Sigmoid colon (tissue), 7 donors: ENCODE measurements around the gene FAM111A. TPM values are rescaled to one million over a fixed set of nuclear protein-coding genes. Genes with fewer than 3 reads are reported as not detected.
"Not testable (repeated sequence)": the region's sequence is repeated elsewhere in the genome, so short reads cannot be mapped to it uniquely, and the experiment has no call there.

Source experiments
- DNase-seq: peaks from one replicate; pipeline ENCODE4 v3.0.0-alpha.2; 2019
- H3K27ac ChIP-seq, 4 donors: fragments of 200-600 bp; sonication (generic); one replicate each; pipeline ENCODE4 v1.5.1; 2016 to 2019; ENCODE audit warnings: mild to moderate bottlenecking in 1 of 4
- H3K27me3 ChIP-seq, 3 donors: fragments of 200-600 bp; sonication (generic); one replicate each; pipeline ENCODE4 v1.5.1; 2019; ENCODE audit warnings: mild to moderate bottlenecking in 1 of 3
- H3K36me3 ChIP-seq, 4 donors: fragments of 200-600 bp; sonication (generic); one replicate each; pipeline ENCODE4 v1.5.1; 2016 to 2019
- H3K4me1 ChIP-seq, 4 donors: fragments of 200-600 bp; sonication (generic); one replicate each; pipeline ENCODE4 v1.5.1; 2017 to 2019
- H3K4me3 ChIP-seq, 4 donors: fragments of 200-600 bp; sonication (generic); one replicate each; pipeline ENCODE4 v1.5.1; 2017 to 2019; ENCODE audit warnings: mild to moderate bottlenecking in 2 of 4, moderate library complexity in 1 of 4
- H3K9me3 ChIP-seq, 4 donors: fragments of 200-600 bp in 3 of 4; sonication (generic) in 3 of 4; one replicate each; pipeline versions ENCODE4 v1.5.1 to v1.6.1; 2013 to 2019
- CTCF ChIP-seq, 4 experiments: fragments of 450-650 bp in 3 of 4; fragments of 200-600 bp in 1 of 4; IDR thresholded peaks; one replicate each; pipeline ENCODE4 v1.5.1; 2016 to 2019; ENCODE audit warnings: antibody characterized with exemption in 4 of 4, mild to moderate bottlenecking in 3 of 4, moderate library complexity in 2 of 4
- EP300 ChIP-seq, 4 donors: sonication (generic); formaldehyde crosslinking; IDR thresholded peaks; one replicate each; pipeline ENCODE4 v1.6.1; 2017; ENCODE audit warnings: antibody characterized with exemption in 4 of 4
- POLR2A ChIP-seq, 2 donors: fragments of 450-650 bp; IDR thresholded peaks; one replicate each; pipeline ENCODE4 v1.6.1; 2016; ENCODE audit warnings: antibody characterized with exemption in 2 of 2, mild to moderate bottlenecking in 2 of 2, moderate library complexity in 2 of 2
- POLR2AphosphoS5 ChIP-seq, 4 donors: sonication (generic); formaldehyde crosslinking; IDR thresholded peaks; one replicate each; pipeline ENCODE4 v1.6.1; 2017; ENCODE audit warnings: antibody characterized with exemption in 4 of 4
- WGBS, 2 donors: extraction: QIAGEN DNeasy Blood & Tissue Kit; methylation state at CpG; one replicate each; pipeline ENCODE4 v1.1.7; 2013; 5-methylcytosine and 5-hydroxymethylcytosine counted together
- intact Hi-C: fragments of 100-400 bp; cut with DNase I; formaldehyde crosslinking; loops from one replicate; pipeline ENCODE4 v1.15.1; 2023
- polyA plus RNA-seq, 3 donors: library from polyadenylated mRNA; stranded (reverse); fragments of 200-250 nt; gene quantifications; one replicate each; pipeline ENCODE4 v1.2.3, GENCODE V29; 2013
- total RNA-seq, 4 donors: library from RNA; depleted of rRNA; stranded (reverse); fragments of >200 nt; gene quantifications; one replicate each; pipeline ENCODE4 v1.1.0, GENCODE V29; 2016
- donor health status: healthy with polysubstance abuse.
- donor health status: Bipolar disorder and iron deficiency.
- donor health status: healthy.

FAM111A gene
- total and polyA plus RNA-seq, 7 donors, result 6.6 to 33.4 (median 26.0) TPM

- whole genome bisulfite sequencing, 2 donors, result 93 to 97% methylated on average over 1 of the region's 1 CpG
- Histone ChIP-seq H3K36me3 (no peaks in the 10 kb centered on the region), H3K4me1 (no peaks in the 10 kb centered on the region), H3K27ac (no peak overlapping the region), H3K9me3 (peaks cover 0 to 10% (median 3%) of the 10 kb centered on the region in 4 donors), H3K4me3 (no peak overlapping the region), H3K27me3 (no peaks in the 10 kb centered on the region)
- intact Hi-C loops, result no loop called here
- no peak for DNase-seq
- no peak for TF ChIP-seq CTCF (IDR thresholded peaks at IDR 0.05)
- no peak for TF ChIP-seq EP300 (IDR thresholded peaks at IDR 0.05)
- TF ChIP-seq POLR2A (IDR thresholded peaks at IDR 0.05), result no peak
- no peak for TF ChIP-seq POLR2AphosphoS5 (IDR thresholded peaks at IDR 0.05)
These were observed 27.1 kb upstream of the FAM111A start for GRCh38 chr11:59115553-59115952.

GRCh38 chr11:59117774-59118173 lies 24.9 kb upstream of the FAM111A start:
- H3K27me3 ChIP-seq, result no peaks in the 10 kb centered on the region
- H3K36me3 ChIP-seq, result no peaks in the 10 kb centered on the region
- intact Hi-C loops, result no loop called here
- H3K9me3 ChIP-seq, result peaks cover 0 to 10% (median 3%) of the 10 kb centered on the region in 4 donors
- H3K4me3 ChIP-seq, result no peak overlapping the region
- H3K4me1 ChIP-seq, result no peaks in the 10 kb centered on the region
- no peak for DNase-seq
- no peak overlapping the region for H3K27ac ChIP-seq
- TF ChIP-seq EP300 (IDR thresholded peaks at IDR 0.05), result no peak
- no peak for TF ChIP-seq POLR2A (IDR thresholded peaks at IDR 0.05)
- no peak for TF ChIP-seq CTCF (IDR thresholded peaks at IDR 0.05)
- WGBS, 2 donors, result 98 to 99% methylated on average over 2 of the region's 2 CpGs

GRCh38 chr11:59119826-59120225 lies 22.8 kb upstream of the FAM111A start:
- H3K9me3 ChIP-seq, result peaks cover 0 to 10% (median 3%) of the 10 kb centered on the region in 4 donors
- no peak overlapping the region for H3K4me3 ChIP-seq
- no peaks in the 10 kb centered on the region for H3K36me3 ChIP-seq
- DNase-seq, result no peak
- TF ChIP-seq EP300 (IDR thresholded peaks at IDR 0.05) (no peak), POLR2AphosphoS5 (IDR thresholded peaks at IDR 0.05) (no peak), CTCF (IDR thresholded peaks at IDR 0.05) (no peak), POLR2A (IDR thresholded peaks at IDR 0.05) (no peak)
- intact Hi-C loops, result no loop called here
- no peaks in the 10 kb centered on the region for H3K27me3 ChIP-seq
- no peak overlapping the region for H3K27ac ChIP-seq
- no peaks in the 10 kb centered on the region for H3K4me1 ChIP-seq

- intact Hi-C loops, result loop anchor here (2.0 to 5.0 kb wide), 2 partner anchors 39 to 84 kb away; no protein-coding TSS in a partner anchor
- Histone ChIP-seq H3K4me3 (peak overlapping the region in 2 of 4 donors; percentile 8 to 16), H3K36me3 (peaks cover 0 to 38% (median 2%) of the 10 kb centered on the region in 4 donors), H3K27me3 (no peaks in the 10 kb centered on the region), H3K27ac (no peak overlapping the region), H3K4me1 (peaks cover 0 to 7% (median 0%) of the 10 kb centered on the region in 4 donors), H3K9me3 (no peaks in the 10 kb centered on the region)
- 13 to 17% methylated on average over 20 of the region's 20 CpGs for WGBS, 2 donors
- DNase-seq, result peak; percentile 85
- TF ChIP-seq CTCF (IDR thresholded peaks at IDR 0.05) (peak; percentile 80 to 98 (median 92)), EP300 (IDR thresholded peaks at IDR 0.05) (no peak)
These were observed 6.8 kb upstream of the FAM111A start for GRCh38 chr11:59135648-59136461.

GRCh38 chr11:59136551-59136950 lies 6.1 kb upstream of the FAM111A start:
- DNase-seq, H3K4me3 ChIP-seq, H3K27ac ChIP-seq, H3K4me1 ChIP-seq, H3K9me3 ChIP-seq, H3K27me3 ChIP-seq: not testable (repeated sequence)
- intact Hi-C loops, result loop anchor here (2.0 to 5.0 kb wide), 2 partner anchors 40 to 84 kb away; no protein-coding TSS in a partner anchor
- WGBS, 2 donors, result 54 to 82% methylated on average over 6 of the region's 6 CpGs
- H3K36me3 ChIP-seq, result peaks cover 0 to 34% (median 2%) of the 10 kb centered on the region in 4 donors
